Fibroblast of lung (primary cell): ENCODE data around the gene TAPT1.

Experiments
- CTCF ChIP-seq, 2 donors: IDR thresholded peaks in 1 of 2; conservative IDR thresholded peaks in 1 of 2; 1 replicate in 1 of 2; 2 replicates in 1 of 2; pipeline ENCODE4 v1.5.1; 2011 to 2012; ENCODE audit warnings: low read length in 2 of 2, control low read depth in 1 of 2, inconsistent platforms in 1 of 2, low read depth in 1 of 2, mild to moderate bottlenecking in 1 of 2
- EZH2 ChIP-seq: IDR thresholded peaks from 2 replicates; pipeline ENCODE4 v1.5.1; 2012; ENCODE audit warnings: low read length, control low read depth, mild to moderate bottlenecking; ENCODE audit errors: missing control alignments

GRCh38 chr4:16199093-16199492, 27.2 kb downstream of the TAPT1 start:
- TF ChIP-seq CTCF (conservative IDR thresholded peaks at IDR 0.05 in 1 of 2, IDR thresholded peaks at IDR 0.05 in 1 of 2; ENCODE audit: low read depth in 1 of 2, low read length in 2 of 2) (peak in 1 of 2 donors; percentile 44), EZH2 (no peak)
